Breast epithelium (tissue), 4 donors: ENCODE results near the gene DOCK3. TPM values are rescaled to one million over a fixed set of nuclear protein-coding genes. Genes with fewer than 3 reads are reported as not detected.

Experiments
- DNase-seq, 2 donors: peaks; one replicate each; pipeline ENCODE4 v3.0.0-alpha.2; 2019; ENCODE audit warnings: low spot score in 2 of 2
- H3K27ac ChIP-seq, 2 donors: fragments of 200-600 bp; sonication (generic) in 1 of 2; one replicate each; pipeline ENCODE4 v1.5.1; 2016 to 2019; ENCODE audit warnings: mild to moderate bottlenecking in 1 of 2
- H3K27me3 ChIP-seq, 2 donors: fragments of 200-600 bp; sonication (generic) in 1 of 2; one replicate each; pipeline versions ENCODE4 v1.5.1 to v1.6.0; 2017 to 2019; ENCODE audit warnings: control low read depth in 1 of 2, mild to moderate bottlenecking in 1 of 2
- H3K36me3 ChIP-seq: fragments of 200-600 bp; one replicate; pipeline ENCODE4 v1.5.1; 2019
- H3K4me1 ChIP-seq, 2 donors: fragments of 200-600 bp; sonication (generic); one replicate each; pipeline ENCODE4 v1.5.1; 2016 to 2019; ENCODE audit warnings: control low read depth in 1 of 2
- H3K4me3 ChIP-seq, 3 donors: fragments of 200-600 bp; sonication (generic); 1 replicate in 2 of 3; 2 replicates in 1 of 3; pipeline ENCODE4 v1.5.1; 2016 to 2019; ENCODE audit warnings: mild to moderate bottlenecking in 3 of 3, moderate library complexity in 2 of 3
- H3K9me3 ChIP-seq, 2 donors: fragments of 200-600 bp; sonication (generic) in 1 of 2; one replicate each; pipeline ENCODE4 v1.5.1; 2016 to 2019; ENCODE audit warnings: control low read depth in 1 of 2
- POLR2A ChIP-seq: fragments of 450-650 bp; IDR thresholded peaks from one replicate; pipeline ENCODE4 v1.6.1; 2016; ENCODE audit warnings: antibody characterized with exemption, mild to moderate bottlenecking, moderate library complexity
- POLR2AphosphoS5 ChIP-seq, 3 donors: sonication (generic); formaldehyde crosslinking; IDR thresholded peaks; one replicate each; pipeline ENCODE4 v1.6.1; 2017; ENCODE audit warnings: antibody characterized with exemption in 3 of 3
- intact Hi-C: fragments of 100-400 bp; cut with DNase I; formaldehyde crosslinking; loops from one replicate; pipeline ENCODE4 v1.15.1; 2023; ENCODE audit warnings: low total_unique reads
- total RNA-seq, 3 donors: library from RNA; depleted of rRNA; stranded (reverse); fragments of >200 nt; gene quantifications; one replicate each; pipeline ENCODE4 v1.1.0, GENCODE V29; 2016
- TF ChIP-seq, protein P1 (sequence below), 3 donors: fragments of 450-650 bp; IDR thresholded peaks; one replicate each; pipeline ENCODE4 v1.5.1; 2016 to 2017; ENCODE audit warnings: antibody characterized with exemption in 3 of 3, mild to moderate bottlenecking in 3 of 3, moderate library complexity in 3 of 3

DOCK3 gene
- total RNA-seq, 3 donors from 2014 or later = 0.64 to 0.73 (median 0.66) TPM

DNA sequence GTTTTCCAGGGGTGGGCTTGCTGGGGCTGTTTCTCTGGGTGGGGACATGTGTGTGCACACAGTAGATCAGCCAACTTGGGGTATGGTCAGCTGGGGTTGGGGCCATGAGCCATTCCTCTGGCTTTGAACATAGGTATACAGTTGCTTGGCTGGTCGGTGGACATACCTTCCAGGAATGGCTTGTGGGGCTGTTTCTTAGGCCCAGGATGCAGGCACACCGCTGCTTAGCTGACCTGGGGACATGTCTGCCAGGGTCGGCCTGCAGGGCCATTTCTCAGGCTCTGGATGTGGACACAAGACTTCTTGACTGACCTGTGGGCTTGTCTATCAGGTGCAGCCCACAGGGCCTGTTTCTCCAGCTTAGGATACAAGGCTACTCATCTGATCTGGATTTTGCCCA, 130.6 kb downstream of the DOCK3 start:
- no peak for DNase-seq
- Histone ChIP-seq H3K27me3 (no peaks in the 10 kb centered on the region), H3K36me3 (no peaks in the 10 kb centered on the region), H3K27ac (no peak overlapping the region), H3K9me3 (peaks cover 21 to 24% of the 10 kb centered on the region in 2 donors), H3K4me1 (no peaks in the 10 kb centered on the region), H3K4me3 (no peak overlapping the region)
- TF ChIP-seq POLR2AphosphoS5 (IDR thresholded peaks at IDR 0.05) (no peak), POLR2A (no peak)
- TF ChIP-seq, protein P1, sequence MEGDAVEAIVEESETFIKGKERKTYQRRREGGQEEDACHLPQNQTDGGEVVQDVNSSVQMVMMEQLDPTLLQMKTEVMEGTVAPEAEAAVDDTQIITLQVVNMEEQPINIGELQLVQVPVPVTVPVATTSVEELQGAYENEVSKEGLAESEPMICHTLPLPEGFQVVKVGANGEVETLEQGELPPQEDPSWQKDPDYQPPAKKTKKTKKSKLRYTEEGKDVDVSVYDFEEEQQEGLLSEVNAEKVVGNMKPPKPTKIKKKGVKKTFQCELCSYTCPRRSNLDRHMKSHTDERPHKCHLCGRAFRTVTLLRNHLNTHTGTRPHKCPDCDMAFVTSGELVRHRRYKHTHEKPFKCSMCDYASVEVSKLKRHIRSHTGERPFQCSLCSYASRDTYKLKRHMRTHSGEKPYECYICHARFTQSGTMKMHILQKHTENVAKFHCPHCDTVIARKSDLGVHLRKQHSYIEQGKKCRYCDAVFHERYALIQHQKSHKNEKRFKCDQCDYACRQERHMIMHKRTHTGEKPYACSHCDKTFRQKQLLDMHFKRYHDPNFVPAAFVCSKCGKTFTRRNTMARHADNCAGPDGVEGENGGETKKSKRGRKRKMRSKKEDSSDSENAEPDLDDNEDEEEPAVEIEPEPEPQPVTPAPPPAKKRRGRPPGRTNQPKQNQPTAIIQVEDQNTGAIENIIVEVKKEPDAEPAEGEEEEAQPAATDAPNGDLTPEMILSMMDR (IDR thresholded peaks at IDR 0.05) = no peak
- intact Hi-C loops = no loop called here

DNA sequence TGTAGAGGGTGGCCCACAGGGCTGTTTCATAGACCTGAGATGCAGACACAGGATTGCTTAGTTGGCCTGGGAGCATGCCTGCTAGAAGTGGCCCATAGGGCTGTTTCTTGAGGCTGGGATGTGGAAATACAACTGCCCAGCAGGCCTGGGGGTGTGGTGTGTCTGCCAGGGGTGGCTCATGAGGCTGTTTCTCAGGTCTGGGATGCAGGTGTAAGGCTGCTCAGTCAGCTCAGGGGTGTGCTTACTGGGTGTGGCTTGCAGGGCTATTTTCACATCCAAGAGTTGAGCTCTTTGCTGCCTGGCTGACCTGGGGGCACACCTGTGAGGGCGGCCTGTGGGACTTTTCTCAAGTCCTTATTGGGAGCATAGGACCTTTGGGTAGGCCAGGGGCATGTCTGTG, 131.3 kb downstream of the DOCK3 start:
- no peaks in the 10 kb centered on the region for H3K4me1 ChIP-seq
- H3K27me3 ChIP-seq = no peaks in the 10 kb centered on the region
- no peaks in the 10 kb centered on the region for H3K36me3 ChIP-seq
- no peak overlapping the region for H3K4me3 ChIP-seq
- DNase-seq = no peak
- intact Hi-C loops = no loop called here
- H3K27ac ChIP-seq = no peak overlapping the region
- H3K9me3 ChIP-seq = peaks cover 19 to 22% of the 10 kb centered on the region in 2 donors
- TF ChIP-seq POLR2AphosphoS5 (IDR thresholded peaks at IDR 0.05) (no peak), POLR2A (no peak)
- TF ChIP-seq, protein P1 (IDR thresholded peaks at IDR 0.05) = no peak

DNA sequence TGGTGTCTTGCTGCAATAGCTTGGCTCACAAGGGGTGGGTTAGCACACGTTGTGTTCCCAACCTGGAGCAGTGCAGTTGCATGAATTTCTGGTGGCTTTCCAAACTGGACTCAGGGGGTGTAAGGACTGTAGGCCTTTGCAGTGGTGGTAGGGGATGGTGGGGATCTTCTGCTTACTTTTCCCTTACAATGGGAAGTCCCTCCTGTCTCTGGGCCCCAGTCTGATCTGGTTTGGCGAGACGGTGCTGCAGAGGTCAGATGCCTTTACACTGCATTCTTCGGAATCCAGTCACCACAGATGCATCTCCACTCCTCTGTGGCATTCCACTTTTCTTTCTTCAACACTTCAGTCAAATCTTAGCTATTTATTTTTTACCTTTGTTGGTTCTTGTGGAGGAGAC, 132.1 kb downstream of the DOCK3 start:
- intact Hi-C loops = no loop called here
- no peak for DNase-seq
- TF ChIP-seq POLR2A = no peak
- TF ChIP-seq, protein P1 (IDR thresholded peaks at IDR 0.05) = no peak
- no peak for TF ChIP-seq POLR2AphosphoS5 (IDR thresholded peaks at IDR 0.05)

DNA sequence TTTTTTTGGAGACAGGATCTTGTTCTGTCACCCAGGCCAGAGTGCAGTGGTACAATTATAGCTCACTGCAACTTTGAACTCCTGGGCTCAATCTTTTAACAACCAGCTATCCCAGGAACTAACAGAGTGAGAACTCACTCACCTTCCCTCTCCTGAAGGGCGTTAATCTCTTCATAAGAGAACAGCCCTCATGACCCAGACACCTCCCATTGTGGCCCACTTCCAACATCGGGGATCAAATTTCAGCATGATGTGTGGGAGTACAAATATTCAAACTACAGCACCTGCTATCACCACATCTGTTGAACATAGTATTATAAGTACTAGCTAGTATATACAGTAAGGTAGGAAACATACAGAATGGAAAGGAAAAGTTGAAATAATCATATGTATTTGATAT, 132.5 kb downstream of the DOCK3 start:
- DNase-seq = no peak
- TF ChIP-seq POLR2AphosphoS5 (IDR thresholded peaks at IDR 0.05) (no peak), POLR2A (no peak)
- TF ChIP-seq, protein P1 (IDR thresholded peaks at IDR 0.05) = no peak
- no peak overlapping the region for H3K4me3 ChIP-seq
- H3K4me1 ChIP-seq = no peaks in the 10 kb centered on the region
- H3K36me3 ChIP-seq = no peaks in the 10 kb centered on the region
- H3K27ac ChIP-seq = no peak overlapping the region
- intact Hi-C loops = no loop called here
- peaks cover 10 to 17% of the 10 kb centered on the region in 2 donors for H3K9me3 ChIP-seq
- no peaks in the 10 kb centered on the region for H3K27me3 ChIP-seq

More for the DNA sequence above, 132.1 kb downstream of the DOCK3 start:
- Histone ChIP-seq H3K36me3 (no peaks in the 10 kb centered on the region), H3K4me3 (no peak overlapping the region), H3K27me3 (no peaks in the 10 kb centered on the region), H3K27ac (no peak overlapping the region), H3K4me1 (no peaks in the 10 kb centered on the region), H3K9me3 (peaks cover 14 to 17% of the 10 kb centered on the region in 2 donors)

DNA sequence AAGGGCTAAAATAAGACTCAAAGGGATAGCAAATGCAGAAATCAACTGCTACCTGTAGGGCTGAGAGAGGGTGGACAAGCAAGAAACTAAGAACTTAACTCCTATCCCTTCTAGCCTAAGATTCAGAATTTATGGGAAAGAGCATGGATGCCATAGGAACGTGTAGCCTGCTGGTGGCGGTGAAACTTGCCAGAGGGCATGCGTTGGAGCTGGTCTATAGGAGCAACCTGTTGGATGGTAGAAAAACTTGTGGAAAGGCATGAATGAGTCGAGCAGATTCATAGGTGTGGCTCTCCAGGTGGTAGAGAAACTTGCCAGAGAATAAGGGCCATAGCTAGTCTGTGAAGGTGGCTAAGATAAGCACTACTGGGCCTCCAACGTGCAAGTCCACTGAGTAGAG, 137.2 kb downstream of the DOCK3 start:
- TF ChIP-seq POLR2A (no peak), POLR2AphosphoS5 (IDR thresholded peaks at IDR 0.05) (no peak)
- TF ChIP-seq, protein P1 (IDR thresholded peaks at IDR 0.05) = no peak
- Histone ChIP-seq H3K9me3 (no peaks in the 10 kb centered on the region), H3K4me1 (no peaks in the 10 kb centered on the region)

More for the DNA sequence above, 137.2 kb downstream of the DOCK3 start:
- Histone ChIP-seq H3K4me3 (no peak overlapping the region), H3K27ac (no peak overlapping the region), H3K27me3 (no peaks in the 10 kb centered on the region), H3K36me3 (no peaks in the 10 kb centered on the region)
- intact Hi-C loops = no loop called here
- no peak for DNase-seq
